GM12878 (cell line): ENCODE data around the gene INPP1. TPM values are rescaled to one million over a fixed set of nuclear protein-coding genes. Genes with fewer than 3 reads are reported as not detected.

ENCODE experiments used
- ATAC-seq: fragments of 200-7000 bp; cut with Tn5 transposase; 3 replicates; pipeline ENCODE4 v1.9.1; 2020; ENCODE audit warnings: mild to moderate bottlenecking, moderate library complexity
- BruUV-seq: library from RNA; stranded (reverse); fragments of 400-500 nt; replicated peaks from 2 replicates; lab custom pipeline; 2021; lab: Mats Ljungman, UMichigan
- CTCF ChIA-PET: fragments of 300-600 bp; sonication (Branson Sonifier 250); formaldehyde crosslinking; extraction: SDS; loops from one replicate; lab custom pipeline; 2021; ENCODE audit warnings: inconsistent platforms; lab: Yijun Ruan, JAX
- POLR2A ChIA-PET: fragments of 350-600 bp; formaldehyde crosslinking; extraction: SDS; loops from one replicate; lab custom pipeline; 2021; ENCODE audit warnings: inconsistent platforms; lab: Charles Lee
- RAD21 ChIA-PET: fragments of 300-600 bp; sonication (Branson Sonifier 250); formaldehyde crosslinking; loops from one replicate; lab custom pipeline; 2023; ENCODE audit warnings: antibody characterized with exemption; ENCODE audit not compliant: unreplicated experiment; lab: Charles Lee
- SMC1A ChIA-PET: fragments of 300-600 bp; sonication (Branson Sonifier 250); formaldehyde crosslinking; loops from one replicate; lab custom pipeline; 2023; ENCODE audit not compliant: unreplicated experiment, uncharacterized antibody; lab: Charles Lee
- DNase-seq: peaks from one replicate; pipeline ENCODE4 v3.0.0-alpha.2; 2011; ENCODE audit warnings: low read depth, low spot score
- FAIRE-seq: peaks from 3 replicates; lab custom pipeline; 2011; peaks lifted over from hg19 to GRCh38; lab: Jason Lieb, UNC
- H2AFZ ChIP-seq: 2 replicates; pipeline ENCODE4 v1.6.0; 2011; ENCODE audit warnings: low read depth, low read length, control low read depth; ENCODE audit not compliant: control insufficient read depth
- H3K27ac ChIP-seq: 2 replicates; pipeline ENCODE4 v1.5.1; 2011; ENCODE audit warnings: control low read depth; ENCODE audit not compliant: control insufficient read depth, insufficient read depth
- H3K27me3 ChIP-seq, 2 experiments: replicated peaks in 1 of 2; 2 replicates each; pipeline versions ENCODE4 v1.6.0 to v1.6.1; 2011; ENCODE audit warnings: low read length in 1 of 2; ENCODE audit not compliant: control insufficient read depth in 2 of 2, insufficient read depth in 2 of 2
- H3K36me3 ChIP-seq, 2 experiments: 2 replicates each; pipeline ENCODE4 v1.5.1; 2011; ENCODE audit warnings: low read length in 1 of 2; ENCODE audit not compliant: control insufficient read depth in 2 of 2, insufficient read depth in 2 of 2
- H3K4me1 ChIP-seq: 2 replicates; pipeline ENCODE4 v1.6.1; 2011; ENCODE audit warnings: mild to moderate bottlenecking, low read length, moderate library complexity, mixed read lengths; ENCODE audit not compliant: control insufficient read depth, insufficient read depth
- H3K4me2 ChIP-seq: 2 replicates; pipeline ENCODE4 v1.6.0; 2011; ENCODE audit warnings: control low read depth; ENCODE audit not compliant: control insufficient read depth, insufficient read depth
- H3K4me3 ChIP-seq: fragments of 200-600 bp; sonication (generic); 2 replicates; pipeline ENCODE4 v1.5.1; 2016
- H3K79me2 ChIP-seq: 2 replicates; pipeline ENCODE4 v1.6.0; 2011; ENCODE audit warnings: low read length; ENCODE audit not compliant: control insufficient read depth, insufficient read depth
- H3K9ac ChIP-seq: 2 replicates; pipeline ENCODE4 v1.8.0; 2011; ENCODE audit warnings: low read length, control low read depth, mixed read lengths; ENCODE audit not compliant: control insufficient read depth, insufficient read depth
- H3K9me3 ChIP-seq: replicated peaks from 3 replicates; pipeline ENCODE4 v1.5.1; 2011; ENCODE audit warnings: mild to moderate bottlenecking, low read length; ENCODE audit not compliant: control insufficient read depth, insufficient read depth
- H4K20me1 ChIP-seq: 2 replicates; pipeline ENCODE4 v1.6.0; 2011; ENCODE audit not compliant: control insufficient read depth, insufficient read depth
- ATF3 ChIP-seq: IDR thresholded peaks from 2 replicates; pipeline ENCODE4 v1.6.1; 2011; ENCODE audit warnings: low read depth, mild to moderate bottlenecking, low read length, moderate library complexity, borderline replicate concordance; ENCODE audit errors: extremely low read depth
- ATF7 ChIP-seq: fragments of 450-650 bp; IDR thresholded peaks from 2 replicates; pipeline ENCODE4 v1.6.1; 2016; ENCODE audit warnings: low read depth, mild to moderate bottlenecking
- BACH1 ChIP-seq: fragments of 450-650 bp; IDR thresholded peaks from 2 replicates; pipeline ENCODE4 v1.6.1; 2017; ENCODE audit warnings: mild to moderate bottlenecking, borderline replicate concordance
- CBFB ChIP-seq: IDR thresholded peaks from 2 replicates; pipeline ENCODE4 v1.6.1; 2016; ENCODE audit warnings: antibody characterized with exemption, low read depth
- CHD1 ChIP-seq: IDR thresholded peaks from 2 replicates; pipeline ENCODE4 v1.6.1; 2012; ENCODE audit warnings: low read depth, low read length, improper control_type of control experiment
- DPF2 ChIP-seq: fragments of 450-650 bp; IDR thresholded peaks from 2 replicates; pipeline ENCODE4 v1.6.1; 2017; ENCODE audit warnings: mild to moderate bottlenecking
- GATAD2B ChIP-seq: fragments of 450-650 bp; conservative IDR thresholded peaks from 2 replicates; pipeline ENCODE4 v1.6.1; 2017; ENCODE audit warnings: low read depth, mild to moderate bottlenecking, moderate library complexity
- KDM1A ChIP-seq: fragments of 200-600 bp; sonication (generic); IDR thresholded peaks from 2 replicates; pipeline ENCODE4 v1.6.1; 2016; ENCODE audit warnings: borderline replicate concordance
- NFIC ChIP-seq: IDR thresholded peaks from 2 replicates; pipeline ENCODE4 v1.6.1; 2012; ENCODE audit warnings: low read depth, mild to moderate bottlenecking, inconsistent platforms, low read length, moderate library complexity
- NR2F1 ChIP-seq: fragments of 450-650 bp; conservative IDR thresholded peaks from 2 replicates; pipeline ENCODE4 v1.6.1; 2017; ENCODE audit warnings: mild to moderate bottlenecking
- PKNOX1 ChIP-seq: fragments of 450-650 bp; IDR thresholded peaks from 2 replicates; pipeline ENCODE4 v1.6.1; 2016; ENCODE audit warnings: mild to moderate bottlenecking
- POLR2A ChIP-seq: IDR thresholded peaks from 2 replicates; pipeline ENCODE4 v1.6.1; 2011; ENCODE audit warnings: low read depth, mild to moderate bottlenecking, low read length
- RCOR1 ChIP-seq: conservative IDR thresholded peaks from 2 replicates; pipeline ENCODE4 v1.6.1; 2012; ENCODE audit warnings: low read depth, low read length, improper control_type of control experiment
- RFX5 ChIP-seq: IDR thresholded peaks from 2 replicates; pipeline ENCODE4 v1.6.1; 2011; ENCODE audit warnings: low read depth, low read length, improper control_type of control experiment
- TAF1 ChIP-seq: IDR thresholded peaks from 2 replicates; pipeline ENCODE4 v1.6.1; 2011; ENCODE audit warnings: mild to moderate bottlenecking, low read depth, low read length, borderline replicate concordance
- TCF12 ChIP-seq: IDR thresholded peaks from 2 replicates; pipeline ENCODE4 v1.6.1; 2011; ENCODE audit warnings: low read depth, mild to moderate bottlenecking, low read length
- USF1 ChIP-seq: IDR thresholded peaks from 2 replicates; pipeline ENCODE4 v1.6.1; 2011; ENCODE audit warnings: borderline replicate concordance, low read depth, mild to moderate bottlenecking, moderate library complexity, mixed read lengths, low read length; ENCODE audit not compliant: insufficient read depth; ENCODE audit errors: extremely low read length
- YY1 ChIP-seq: IDR thresholded peaks from 2 replicates; pipeline ENCODE4 v1.6.1; 2011; ENCODE audit warnings: low read depth, mild to moderate bottlenecking, low read length
- ZNF217 ChIP-seq: fragments of 450-650 bp; IDR thresholded peaks from 2 replicates; pipeline ENCODE4 v1.6.1; 2017; ENCODE audit warnings: antibody characterized with exemption, mild to moderate bottlenecking
- ZSCAN29 ChIP-seq: fragments of 450-650 bp; IDR thresholded peaks from 2 replicates; pipeline ENCODE4 v1.6.1; 2017; ENCODE audit warnings: mild to moderate bottlenecking, moderate library complexity
- WGBS: methylation state at CpG from one replicate; pipeline ENCODE4 v1.1.6; 2016; ENCODE audit warnings: low lambda C conversion rate; ENCODE audit not compliant: insufficient replicate concordance, insufficient coverage; ENCODE audit errors: missing lambda C conversion rate; 5-methylcytosine and 5-hydroxymethylcytosine counted together
- in situ Hi-C: fragments of 300-500 bp; cut with MboI; formaldehyde crosslinking; loops from 9 replicates; pipeline ENCODE4 v1.14.3; 2018; ENCODE audit warnings: mixed read lengths
- intact Hi-C: fragments of 100-400 bp; cut with micrococcal nuclease; formaldehyde crosslinking; loops from one replicate; pipeline ENCODE4 v1.14.2; 2022; ENCODE audit not compliant: unreplicated experiment
- polyA plus RNA-seq, 11 experiments: library from polyadenylated mRNA; depleted of rRNA in 4 of 11; unstranded in 6 of 11; stranded (reverse) in 5 of 11; fragments of >200 nt; fragmentation: Nextera tagmentation in 4 of 11; fragmentation: Illumina TruSeq in 1 of 11; extraction: Ambion mirVana in 4 of 11; extraction: Trizol in 1 of 11; gene quantifications; 1 replicate in 1 of 11; 2 replicates in 10 of 11; pipeline versions ENCODE4 v1.2.1 to v1.2.3, GENCODE V29; 2011 to 2016; ENCODE audit warnings: inconsistent platforms in 2 of 11, missing spikeins in 2 of 11, low read depth in 1 of 11
- total RNA-seq, 4 experiments: library from RNA; depleted of rRNA in 3 of 4; stranded (reverse); fragments of >200 nt in 3 of 4; fragmentation: Illumina TruSeq in 1 of 4; extraction: Trizol in 1 of 4; gene quantifications; 2 replicates each; pipeline versions ENCODE4 v1.2.1 to v1.2.3, GENCODE V29; 2013 to 2021

The INPP1 gene
- total and polyA plus RNA-seq, 10 of the 15 experiments (the other 5 are each of a cell fraction or from before 2014, with no cell fraction given): 3.3 to 17.9 (median 11.1) TPM

- TF ChIP-seq RCOR1 (no peak), PKNOX1 (peak; percentile 19; the same call in 1 of the 2 replicates), ATF7 (no peak), YY1 (no peak), TCF12 (no peak), TAF1 (no peak; the same call in 1 of the 2 replicates)
- TF ChIP-seq, all 136 proteins: peak for 3
These were observed 63.9 kb downstream of the INPP1 start (continued) for GRCh38 chr2:190407246-190407661.

- peak within 1 kb of the TSS; percentile 77 for H3K4me3 ChIP-seq
- no peak for FAIRE-seq
- intact Hi-C loops (loop anchor here (5.0 kb wide), 1 partner anchor 124 kb away; the partner anchor contains the start of gene NEMP2), in situ Hi-C loops (no loop called here)
- CTCF ChIA-PET: interaction anchor here (1.0 to 1.5 kb wide), 4 partner anchors 8 to 25 kb away, joined by 3 to 7 read pairs (median 4); no protein-coding TSS in a partner anchor
- peak within 1 kb of the TSS; percentile 80 for H2AFZ ChIP-seq
- H3K4me1 ChIP-seq: no peaks in the 10 kb centered on the region; the same call in 1 of the 2 replicates
- H3K9me3 ChIP-seq: no peaks in the 10 kb centered on the region
- POLR2A ChIA-PET: no interaction called here
- RAD21 ChIA-PET: interaction anchor here (1.1 kb wide), 1 partner anchor 8 kb away, joined by 3 read pairs; no protein-coding TSS in a partner anchor
- ATAC-seq: peak; percentile 75
- BruUV-seq: no TSS peak
- H4K20me1 ChIP-seq: no peaks in the 10 kb centered on the region
- SMC1A ChIA-PET: interaction anchor here (0.5 to 1.7 kb wide), 10 partner anchors 10 to 272 kb away, joined by 3 to 6 read pairs (median 3); no protein-coding TSS in a partner anchor
- WGBS: 2% methylated on average over 66 of the region's 98 CpGs
- DNase-seq: no peak
- H3K27ac ChIP-seq: peak within 1 kb of the TSS; percentile 83
- H3K4me2 ChIP-seq: peak within 1 kb of the TSS; percentile 82
- peaks cover 25% of the 10 kb centered on the region for H3K79me2 ChIP-seq
- H3K36me3 ChIP-seq: 0 out of 4 replicates have a peak, but pooled peaks cover 0 to 2% of the 10 kb centered on the region in 2 experiments
- H3K27me3 ChIP-seq: no peaks in the 10 kb centered on the region
- H3K9ac ChIP-seq: peak within 1 kb of the TSS; percentile 96
- TF ChIP-seq CHD1 (no peak), POLR2A (peak; percentile 17; the same call in 1 of the 2 replicates), NR2F1 (peak; percentile 73), GATAD2B (peak; percentile 86), RFX5 (no peak), DPF2 (peak; percentile 71; the same call in 1 of the 2 replicates), ZNF217 (peak; percentile 48; the same call in 1 of the 2 replicates), KDM1A (no peak), BACH1 (peak; percentile 64), ZSCAN29 (0 out of 2 replicates have a peak, but pooled peaks have one; percentile 43), NFIC (no peak), USF1 (no peak), ATF3 (no peak), CBFB (no peak)
These were observed 64.5 kb downstream of the INPP1 start, which contains the start of gene MFSD6 for GRCh38 chr2:190407662-190408537. MFSD6 (plus strand) TSS chr2:190408355; CDS start chr2:190436030, 27,675 bp downstream.
